Colonic mucosa (tissue), 4 donors: ENCODE measurements around the gene DIRAS1. TPM values are rescaled to one million over a fixed set of nuclear protein-coding genes. Genes with fewer than 3 reads are reported as not detected.
A peak's percentile ranks its signal among the peaks of the same experiment; 100 is the strongest.

Experiments used
- DNase-seq: peaks from one replicate; pipeline ENCODE4 v3.0.0-alpha.2; 2020
- H3K27ac ChIP-seq: fragments of 200-600 bp; one replicate; pipeline ENCODE4 v1.8.0; 2021
- H3K27me3 ChIP-seq: fragments of 200-600 bp; one replicate; pipeline ENCODE4 v1.8.0; 2021
- H3K36me3 ChIP-seq: fragments of 200-600 bp; one replicate; pipeline ENCODE4 v1.8.0; 2021
- H3K4me1 ChIP-seq: fragments of 200-600 bp; one replicate; pipeline ENCODE4 v1.8.0; 2021; ENCODE audit warnings: mild to moderate bottlenecking
- H3K4me3 ChIP-seq: fragments of 200-600 bp; one replicate; pipeline ENCODE4 v1.8.0; 2021
- H3K9ac ChIP-seq, 2 donors: one replicate each; pipeline ENCODE4 v1.7.0; 2013; ENCODE audit warnings: control low read depth in 2 of 2, low read depth in 2 of 2, low read length in 2 of 2
- H3K9me3 ChIP-seq: fragments of 200-600 bp; one replicate; pipeline ENCODE4 v1.8.0; 2021
- intact Hi-C: fragments of 100-400 bp; cut with DNase I; formaldehyde crosslinking; loops from one replicate; pipeline ENCODE4 v1.14.1; 2022
- total RNA-seq, 2 donors: library from RNA; stranded (reverse); fragmentation: NEBNext Ultra II Directional in 1 of 2; extraction: Animal tissue kit (Norgen Biotek cat#: 25700) in 1 of 2; gene quantifications; one replicate each; pipeline ENCODE4 v1.2.1, GENCODE V29; 2021
- TF ChIP-seq, protein P1 (sequence below): fragments of 200-600 bp; IDR thresholded peaks from one replicate; pipeline ENCODE4 v1.8.0; 2022; ENCODE audit warnings: antibody characterized with exemption, mild to moderate bottlenecking
- donor health status: healthy.
- donor health status: DM: no; HTN: no; CAD: no.
- donor health status: DM: no; HTN: no; CAD: no.

Gene DIRAS1, protein sequence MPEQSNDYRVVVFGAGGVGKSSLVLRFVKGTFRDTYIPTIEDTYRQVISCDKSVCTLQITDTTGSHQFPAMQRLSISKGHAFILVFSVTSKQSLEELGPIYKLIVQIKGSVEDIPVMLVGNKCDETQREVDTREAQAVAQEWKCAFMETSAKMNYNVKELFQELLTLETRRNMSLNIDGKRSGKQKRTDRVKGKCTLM
- 1 to 10 TPM in 1 of 2 donors, under 1 TPM in 1; 0.49 to 1.7 TPM for total RNA-seq

DNA sequence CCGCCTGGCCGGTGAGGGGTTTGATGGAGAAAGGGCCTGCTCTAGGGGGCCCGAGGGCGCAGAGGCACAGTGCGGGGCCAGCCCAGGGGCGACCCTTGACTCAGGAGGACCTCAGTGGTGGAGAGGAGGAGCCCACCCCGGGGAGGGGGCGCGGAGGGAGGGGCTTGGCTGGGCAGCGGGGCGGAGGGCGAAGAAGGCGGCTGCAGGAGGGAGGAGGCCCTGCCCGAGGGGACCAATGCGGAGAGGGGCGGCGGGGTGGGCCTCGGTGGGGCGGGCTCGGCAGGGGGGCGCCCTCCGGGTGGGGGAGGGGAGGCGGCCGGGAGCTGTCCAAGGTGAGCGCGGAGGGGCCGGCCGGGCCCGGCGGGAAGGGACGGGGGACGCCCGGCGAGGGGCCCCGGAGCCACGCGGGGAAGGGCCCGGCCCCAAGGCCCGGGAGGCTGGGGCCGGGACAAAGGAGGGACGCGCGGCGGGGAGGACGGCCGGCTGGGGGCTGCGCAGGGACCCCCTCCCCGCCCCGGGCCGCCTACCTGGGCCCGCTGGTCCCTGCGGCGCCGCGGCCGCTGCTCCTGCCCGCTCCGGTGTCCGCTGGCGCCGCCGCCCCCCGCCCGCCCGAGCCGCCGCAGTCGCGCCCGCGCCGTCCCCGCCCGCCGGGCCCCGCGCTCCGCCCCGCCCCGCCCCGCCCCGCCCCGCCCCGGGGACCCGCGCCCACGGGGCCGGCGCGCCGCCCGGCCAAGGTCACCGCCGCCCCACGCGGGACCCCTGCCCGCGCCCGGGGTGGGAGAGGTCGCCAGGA is at the start of gene DIRAS1:
DIRAS1 (minus strand) TSS at position 596 of the 793 bp plus-strand sequence. CDS start 3,566 bp downstream, outside the sequence.
- intact Hi-C loops: no loop called here
- Histone ChIP-seq H3K4me1 (no peaks in the 10 kb centered on the region), H3K9ac (peak within 1 kb of the TSS in 1 of 2 donors; percentile 12), H3K27me3 (peaks cover 24% of the 10 kb centered on the region), H3K9me3 (no peaks in the 10 kb centered on the region), H3K4me3 (no peak within 1 kb of the TSS), H3K36me3 (no peaks in the 10 kb centered on the region), H3K27ac (no peak within 1 kb of the TSS)
- TF ChIP-seq, protein P1, sequence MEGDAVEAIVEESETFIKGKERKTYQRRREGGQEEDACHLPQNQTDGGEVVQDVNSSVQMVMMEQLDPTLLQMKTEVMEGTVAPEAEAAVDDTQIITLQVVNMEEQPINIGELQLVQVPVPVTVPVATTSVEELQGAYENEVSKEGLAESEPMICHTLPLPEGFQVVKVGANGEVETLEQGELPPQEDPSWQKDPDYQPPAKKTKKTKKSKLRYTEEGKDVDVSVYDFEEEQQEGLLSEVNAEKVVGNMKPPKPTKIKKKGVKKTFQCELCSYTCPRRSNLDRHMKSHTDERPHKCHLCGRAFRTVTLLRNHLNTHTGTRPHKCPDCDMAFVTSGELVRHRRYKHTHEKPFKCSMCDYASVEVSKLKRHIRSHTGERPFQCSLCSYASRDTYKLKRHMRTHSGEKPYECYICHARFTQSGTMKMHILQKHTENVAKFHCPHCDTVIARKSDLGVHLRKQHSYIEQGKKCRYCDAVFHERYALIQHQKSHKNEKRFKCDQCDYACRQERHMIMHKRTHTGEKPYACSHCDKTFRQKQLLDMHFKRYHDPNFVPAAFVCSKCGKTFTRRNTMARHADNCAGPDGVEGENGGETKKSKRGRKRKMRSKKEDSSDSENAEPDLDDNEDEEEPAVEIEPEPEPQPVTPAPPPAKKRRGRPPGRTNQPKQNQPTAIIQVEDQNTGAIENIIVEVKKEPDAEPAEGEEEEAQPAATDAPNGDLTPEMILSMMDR: no peak
- DNase-seq: no peak

DNA sequence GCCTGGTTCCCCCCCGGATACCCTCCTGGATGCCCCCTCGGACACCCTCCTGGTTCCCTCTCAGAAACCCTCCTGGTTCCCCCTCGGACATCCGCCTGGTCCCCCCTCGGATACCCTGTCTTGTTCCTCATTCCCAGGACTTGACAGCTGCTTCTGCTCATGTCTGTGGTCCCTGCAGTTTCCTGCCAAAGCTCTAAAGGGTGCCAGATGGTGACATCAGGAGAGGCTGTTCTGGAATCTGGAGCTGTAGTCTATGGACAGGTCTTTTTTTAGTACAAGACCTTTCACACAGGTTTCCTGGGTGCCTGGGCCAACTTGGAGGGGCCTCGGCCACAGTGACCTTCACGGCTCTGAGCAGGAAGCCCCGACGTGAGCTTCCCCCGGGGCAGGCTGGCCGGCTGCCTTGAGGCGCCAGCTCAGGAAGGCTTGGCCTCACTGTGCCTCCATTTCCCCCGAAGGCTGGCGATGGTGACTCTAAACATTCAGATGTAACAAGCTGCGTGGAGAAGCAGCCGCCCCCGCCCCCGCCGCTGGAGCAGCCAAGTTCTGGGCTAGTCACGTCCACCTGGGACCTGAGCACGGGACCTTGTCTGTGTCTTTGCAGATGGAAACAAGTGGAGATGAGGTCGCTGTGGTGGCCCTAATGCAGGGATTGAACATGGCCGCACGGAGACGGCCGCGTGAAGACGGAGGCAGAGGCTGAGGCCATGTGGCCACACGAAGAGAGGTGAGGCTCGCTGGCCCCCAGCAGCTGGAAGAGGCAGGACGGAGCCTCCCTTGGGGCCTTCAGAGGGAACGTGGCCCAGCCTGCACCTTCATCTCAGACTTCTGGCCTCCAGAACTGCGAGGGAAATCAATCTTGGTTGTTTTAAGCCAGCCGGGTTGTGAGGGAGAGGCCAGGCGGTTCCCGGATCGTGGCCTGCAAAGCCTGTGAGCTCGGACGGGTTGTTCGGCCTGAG is 49.2 kb upstream of the DIRAS1 start:
- Histone ChIP-seq H3K9ac (peak overlapping the region in 1 of 2 donors; percentile 46), H3K27ac (no peak overlapping the region), H3K27me3 (no peaks in the 10 kb centered on the region), H3K4me1 (peaks cover 6% of the 10 kb centered on the region), H3K4me3 (no peak overlapping the region), H3K9me3 (no peaks in the 10 kb centered on the region), H3K36me3 (no peaks in the 10 kb centered on the region)
- intact Hi-C loops: no loop called here
- TF ChIP-seq, protein P1: no peak
- DNase-seq: peak; percentile 39

DNA sequence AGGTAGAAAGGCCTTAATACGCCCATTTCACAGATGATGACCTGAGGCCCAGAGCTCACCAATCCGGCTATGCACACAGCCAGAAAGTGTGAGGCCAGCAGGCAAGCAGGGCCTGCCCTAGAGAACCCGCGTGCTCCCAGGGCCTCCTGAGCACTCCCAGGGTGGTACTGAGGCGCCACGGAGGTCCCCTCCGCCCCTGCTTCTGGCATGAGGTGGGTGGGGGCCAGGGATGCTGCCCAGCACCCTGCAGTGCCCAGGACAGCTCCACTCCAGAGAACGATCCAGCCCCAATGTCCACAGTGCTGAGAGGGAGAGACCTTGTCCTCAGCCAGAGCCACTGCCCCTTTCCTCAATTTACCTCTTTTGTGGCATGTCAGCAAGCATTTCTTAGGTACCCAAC is 48.0 kb upstream of the DIRAS1 start:
- intact Hi-C loops: no loop called here
- TF ChIP-seq, protein P1: no peak
- H3K27me3 ChIP-seq: no peaks in the 10 kb centered on the region
- peak overlapping the region in 1 of 2 donors; percentile 24 for H3K9ac ChIP-seq
- DNase-seq: no peak
- no peaks in the 10 kb centered on the region for H3K4me1 ChIP-seq
- H3K27ac ChIP-seq: no peak overlapping the region
- H3K4me3 ChIP-seq: no peak overlapping the region
- H3K9me3 ChIP-seq: no peaks in the 10 kb centered on the region
- H3K36me3 ChIP-seq: no peaks in the 10 kb centered on the region

DNA sequence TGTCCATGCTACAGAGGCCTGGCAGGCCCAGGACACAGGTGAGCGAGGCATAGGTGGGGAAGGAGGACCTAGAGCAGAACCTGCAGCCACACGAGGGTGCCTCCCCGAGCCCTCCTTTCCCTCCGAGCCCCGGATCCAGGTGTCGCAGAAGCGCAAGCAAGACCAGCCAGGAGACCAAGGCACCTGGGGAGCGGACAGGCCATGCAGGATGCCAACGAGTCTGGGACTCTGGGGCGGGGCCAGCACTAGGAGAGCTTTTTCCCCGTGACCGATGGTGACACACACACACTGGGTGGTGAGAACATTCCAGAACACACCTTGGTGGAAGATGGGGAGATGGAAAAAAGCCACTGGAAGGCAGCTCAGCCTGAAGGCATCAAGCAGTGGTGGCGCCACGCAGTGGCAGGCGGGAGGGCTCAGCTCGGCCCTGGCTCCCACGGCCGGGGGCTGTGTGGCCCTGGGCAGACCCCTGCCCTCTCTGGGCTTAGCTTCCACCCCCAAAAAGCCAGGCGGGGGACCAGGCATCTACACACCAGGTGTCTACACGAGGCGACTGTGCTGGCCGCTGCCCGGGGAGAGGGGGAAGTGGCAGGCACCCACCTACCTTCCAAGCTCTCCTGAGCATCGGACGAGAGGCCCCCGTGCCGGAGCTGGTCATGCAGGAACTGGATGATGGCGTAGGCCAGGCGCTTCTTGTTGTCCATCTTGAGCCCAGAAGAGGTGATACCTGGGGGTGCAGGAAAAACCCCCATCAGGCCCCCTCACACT is 47.4 kb upstream of the DIRAS1 start:
- Histone ChIP-seq H3K27me3 (no peaks in the 10 kb centered on the region), H3K4me3 (no peak overlapping the region), H3K9me3 (no peaks in the 10 kb centered on the region), H3K4me1 (no peaks in the 10 kb centered on the region), H3K27ac (no peak overlapping the region), H3K9ac (peak overlapping the region in 1 of 2 donors; percentile 24), H3K36me3 (no peaks in the 10 kb centered on the region)
- no peak for DNase-seq
- TF ChIP-seq, protein P1: no peak
- intact Hi-C loops: no loop called here
